KOPT-K1 (cell line): Measurements from ENCODE around the gene SLC13A3.

Experiments used
- H3K27ac ChIP-seq: fragments of 200-600 bp; sonication (generic); 2 replicates; pipeline ENCODE4 v1.5.1; 2016; ENCODE audit warnings: antibody characterized with exemption, mild to moderate bottlenecking, low read depth, low read length; ENCODE audit not compliant: poor library complexity, severe bottlenecking
- H3K36me3 ChIP-seq: fragments of 200-600 bp; sonication (generic); 2 replicates; pipeline ENCODE4 v1.5.1; 2017; ENCODE audit warnings: antibody characterized with exemption, mild to moderate bottlenecking, low read length, moderate library complexity; ENCODE audit not compliant: insufficient read depth
- H3K9me3 ChIP-seq: fragments of 200-600 bp; sonication (generic); 2 replicates; pipeline ENCODE4 v1.5.1; 2017; ENCODE audit warnings: antibody characterized with exemption, low read length, mild to moderate bottlenecking; ENCODE audit not compliant: insufficient read depth, poor library complexity, severe bottlenecking

Gene SLC13A3

GRCh38 chr20:46563170-46563859 lies 87.9 kb downstream of the SLC13A3 start:
- H3K36me3 ChIP-seq, result no peaks in the 10 kb centered on the region
- no peak overlapping the region for H3K27ac ChIP-seq
- no peaks in the 10 kb centered on the region for H3K9me3 ChIP-seq

- H3K9me3 ChIP-seq, result no peaks in the 10 kb centered on the region
- H3K36me3 ChIP-seq, result no peaks in the 10 kb centered on the region
- no peak overlapping the region for H3K27ac ChIP-seq
These were observed 88.7 kb downstream of the SLC13A3 start for GRCh38 chr20:46562373-46563169.

- H3K27ac ChIP-seq, result no peak overlapping the region
These were observed 89.3 kb downstream of the SLC13A3 start for GRCh38 chr20:46562009-46562372.

GRCh38 chr20:46559685-46560440 lies 91.4 kb downstream of the SLC13A3 start:
- no peaks in the 10 kb centered on the region for H3K36me3 ChIP-seq
- no peak overlapping the region for H3K27ac ChIP-seq
- no peaks in the 10 kb centered on the region for H3K9me3 ChIP-seq

More at GRCh38 chr20:46562009-46562372, 89.3 kb downstream of the SLC13A3 start:
- H3K36me3 ChIP-seq, result no peaks in the 10 kb centered on the region
- no peaks in the 10 kb centered on the region for H3K9me3 ChIP-seq

- H3K36me3 ChIP-seq, result no peaks in the 10 kb centered on the region
- no peak overlapping the region for H3K27ac ChIP-seq
- H3K9me3 ChIP-seq, result no peaks in the 10 kb centered on the region
These were observed 92.3 kb downstream of the SLC13A3 start for GRCh38 chr20:46559001-46559400.

GRCh38 chr20:46558511-46558959 lies 92.7 kb downstream of the SLC13A3 start:
- no peak overlapping the region for H3K27ac ChIP-seq
- no peaks in the 10 kb centered on the region for H3K9me3 ChIP-seq
- no peaks in the 10 kb centered on the region for H3K36me3 ChIP-seq

GRCh38 chr20:46557231-46557956 lies 93.9 kb downstream of the SLC13A3 start:
- H3K36me3 ChIP-seq, result no peaks in the 10 kb centered on the region
- H3K9me3 ChIP-seq, result no peaks in the 10 kb centered on the region
- H3K27ac ChIP-seq, result no peak overlapping the region

- Histone ChIP-seq H3K9me3 (no peaks in the 10 kb centered on the region), H3K36me3 (no peaks in the 10 kb centered on the region), H3K27ac (no peak overlapping the region)
These were observed 95.8 kb downstream of the SLC13A3 start for GRCh38 chr20:46555370-46555956.

- no peak overlapping the region for H3K27ac ChIP-seq
- H3K9me3 ChIP-seq, result no peaks in the 10 kb centered on the region
- H3K36me3 ChIP-seq, result no peaks in the 10 kb centered on the region
These were observed 96.4 kb downstream of the SLC13A3 start for GRCh38 chr20:46554828-46555227.

- no peaks in the 10 kb centered on the region for H3K9me3 ChIP-seq
- H3K36me3 ChIP-seq, result no peaks in the 10 kb centered on the region
- no peak overlapping the region for H3K27ac ChIP-seq
These were observed 97.3 kb downstream of the SLC13A3 start for GRCh38 chr20:46553926-46554325.

- Histone ChIP-seq H3K27ac (peak overlapping the region; percentile 47), H3K36me3 (no peaks in the 10 kb centered on the region), H3K9me3 (no peaks in the 10 kb centered on the region)
These were observed 98.5 kb downstream of the SLC13A3 start for GRCh38 chr20:46552460-46553420.

GRCh38 chr20:46551522-46552381 lies 99.5 kb downstream of the SLC13A3 start:
- Histone ChIP-seq H3K27ac (no peak overlapping the region), H3K9me3 (no peaks in the 10 kb centered on the region), H3K36me3 (no peaks in the 10 kb centered on the region)

GRCh38 chr20:46550461-46550860 lies 100.8 kb downstream of the SLC13A3 start, which contains the start of gene OCSTAMP:
Gene OCSTAMP, minus strand, starts transcription at chr20:46550654. Its CDS starts 94 bp downstream, at chr20:46550560.
- Histone ChIP-seq H3K36me3 (no peaks in the 10 kb centered on the region), H3K9me3 (no peaks in the 10 kb centered on the region), H3K27ac (no peak within 1 kb of the TSS)
